ENCODE measurements around the gene CENPX. TPM values are rescaled to one million over a fixed set of nuclear protein-coding genes. Genes with fewer than 3 reads are reported as not detected.

CENPX gene
- total RNA-seq, 1 donor from 2014 or later: 20.9 TPM

DNA sequence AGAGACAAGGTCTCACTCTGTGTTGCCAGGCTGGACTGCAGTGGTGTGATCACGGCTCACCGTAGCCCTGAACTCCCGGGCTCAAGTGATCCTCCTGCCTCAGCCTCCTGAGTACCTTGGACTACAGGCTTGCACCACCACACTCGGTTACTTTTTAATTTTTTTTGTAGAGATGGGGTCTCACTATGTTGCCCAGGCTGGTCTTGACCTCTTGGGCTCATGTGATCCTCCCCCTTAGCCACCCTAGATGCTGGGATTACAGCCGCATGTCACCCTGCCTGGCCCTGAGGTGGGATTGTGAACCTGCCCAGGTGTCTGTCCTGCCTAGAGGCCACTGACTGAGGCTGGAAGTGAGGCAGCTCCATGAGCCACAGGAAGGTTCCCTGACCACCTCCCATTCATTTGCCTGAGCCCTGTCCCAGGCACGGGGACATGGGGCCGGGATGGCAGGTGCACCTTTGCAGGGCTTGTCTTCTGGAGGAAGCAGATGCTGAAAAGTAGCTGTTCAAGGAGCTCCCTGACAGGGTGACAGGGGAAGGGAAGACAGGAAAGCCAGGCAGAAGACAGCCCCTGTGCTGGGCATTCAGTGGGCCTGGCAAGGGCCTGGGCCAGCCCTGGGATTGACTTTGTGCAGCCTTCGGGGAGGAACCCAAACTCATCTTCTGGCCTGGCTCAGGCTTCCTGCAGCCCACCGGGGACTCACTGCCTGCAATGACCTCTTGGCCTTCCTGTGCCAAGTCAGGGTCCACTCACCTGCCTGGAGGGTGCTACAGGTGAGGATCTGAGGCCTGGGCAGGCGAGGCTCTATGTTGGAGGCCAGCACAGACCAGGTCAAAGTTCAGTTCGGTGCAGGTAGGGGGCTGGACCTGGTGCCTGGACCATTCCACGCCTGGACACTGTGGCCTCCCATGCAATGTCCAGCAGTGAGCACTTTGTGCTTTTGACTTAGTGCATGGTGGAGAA lies 53.5 kb downstream of the CENPX start:
- peaks cover 0 to 10% (median 7%) of the 10 kb centered on the region in 3 donors for H3K27me3 ChIP-seq (ENCODE audit: control insufficient read depth in 3 of 3, insufficient read depth in 3 of 3, low read length in 3 of 3)

More for the DNA sequence above, 53.5 kb downstream of the CENPX start:
- H3K36me3 ChIP-seq (ENCODE audit: control insufficient read depth in 3 of 3, insufficient read depth in 3 of 3, low read length in 3 of 3): no peaks in the 10 kb centered on the region
- H3K4me1 ChIP-seq (ENCODE audit: control insufficient read depth in 3 of 3, insufficient read depth in 3 of 3, low read length in 3 of 3): peaks cover 15 to 22% (median 17%) of the 10 kb centered on the region in 3 donors
- peak overlapping the region in 1 of 3 donors; percentile 33 for H3K9ac ChIP-seq (ENCODE audit: low read depth in 1 of 3, low read length in 3 of 3)
- H3K27ac ChIP-seq (ENCODE audit: low read depth, low read length): no peak overlapping the region
- no peaks in the 10 kb centered on the region for H3K9me3 ChIP-seq (ENCODE audit: control insufficient read depth in 3 of 3, low read length in 3 of 3)
- no peak overlapping the region for H3K4me3 ChIP-seq (ENCODE audit: low read length in 3 of 3)

Other genes starting within 250 kb of the CENPX start
- not detected for gene GCGR, start 218.7 kb downstream of the CENPX start, total RNA-seq
- 81.9 TPM for gene MCRIP1, start 189.6 kb downstream of the CENPX start, total RNA-seq
- 35.0 TPM for gene PPP1R27, start 187.8 kb downstream of the CENPX start, total RNA-seq
- 264 TPM for gene P4HB, start 162.3 kb downstream of the CENPX start, total RNA-seq
- gene ARHGDIA, start 151.5 kb downstream of the CENPX start, total RNA-seq: 43.3 TPM
- 78.8 TPM for gene ALYREF, start 131.3 kb downstream of the CENPX start, total RNA-seq
- gene ANAPC11, start 131.2 kb downstream of the CENPX start, total RNA-seq: 104 TPM
- gene NPB, start 120.6 kb downstream of the CENPX start, total RNA-seq: 1.0 TPM
- gene PCYT2, start 111.5 kb downstream of the CENPX start, total RNA-seq: 10.4 TPM
- 3.7 TPM for gene SIRT7, start 104.7 kb downstream of the CENPX start, total RNA-seq
- gene MAFG, start 95.1 kb downstream of the CENPX start, total RNA-seq: 8.9 TPM
- gene PYCR1, start 85.6 kb downstream of the CENPX start, total RNA-seq: 43.8 TPM
- gene MYADML2, start 75.6 kb downstream of the CENPX start, total RNA-seq: 16.7 TPM
- 0.52 TPM for gene NOTUM, start 61.7 kb downstream of the CENPX start, total RNA-seq
- gene ASPSCR1, start 45.2 kb downstream of the CENPX start, total RNA-seq: 18.8 TPM
- 7.8 TPM for gene LRRC45, start 427 bp upstream of the CENPX start, total RNA-seq
- 8.4 TPM for gene RAC3, start 8.8 kb upstream of the CENPX start, total RNA-seq
- gene DCXR, start 14.8 kb upstream of the CENPX start, total RNA-seq: 20.4 TPM
- 16.7 TPM for gene RFNG, start 28.9 kb upstream of the CENPX start, total RNA-seq
- gene GPS1, start 29.0 kb upstream of the CENPX start, total RNA-seq: 64.7 TPM
- gene DUS1L, start 42.9 kb upstream of the CENPX start, total RNA-seq: 24.5 TPM
- gene FASN, start 75.4 kb upstream of the CENPX start, total RNA-seq: 26.1 TPM
- gene CCDC57, start 190.0 kb upstream of the CENPX start, total RNA-seq: 11.5 TPM
- gene SLC16A3, start 206.2 kb upstream of the CENPX start, total RNA-seq: 13.0 TPM